ENCODE measurements around the gene MED26. TPM values are rescaled to one million over a fixed set of nuclear protein-coding genes. Genes with fewer than 3 reads are reported as not detected.
A peak's percentile ranks its signal among the peaks of the same experiment; 100 is the strongest.

Gene MED26
- total and polyA plus RNA-seq, 9 of the 15 experiments (the other 6 are each of a cell fraction or from before 2014, with no cell fraction given) = 0.71 to 15.1 (median 6.2) TPM

DNA sequence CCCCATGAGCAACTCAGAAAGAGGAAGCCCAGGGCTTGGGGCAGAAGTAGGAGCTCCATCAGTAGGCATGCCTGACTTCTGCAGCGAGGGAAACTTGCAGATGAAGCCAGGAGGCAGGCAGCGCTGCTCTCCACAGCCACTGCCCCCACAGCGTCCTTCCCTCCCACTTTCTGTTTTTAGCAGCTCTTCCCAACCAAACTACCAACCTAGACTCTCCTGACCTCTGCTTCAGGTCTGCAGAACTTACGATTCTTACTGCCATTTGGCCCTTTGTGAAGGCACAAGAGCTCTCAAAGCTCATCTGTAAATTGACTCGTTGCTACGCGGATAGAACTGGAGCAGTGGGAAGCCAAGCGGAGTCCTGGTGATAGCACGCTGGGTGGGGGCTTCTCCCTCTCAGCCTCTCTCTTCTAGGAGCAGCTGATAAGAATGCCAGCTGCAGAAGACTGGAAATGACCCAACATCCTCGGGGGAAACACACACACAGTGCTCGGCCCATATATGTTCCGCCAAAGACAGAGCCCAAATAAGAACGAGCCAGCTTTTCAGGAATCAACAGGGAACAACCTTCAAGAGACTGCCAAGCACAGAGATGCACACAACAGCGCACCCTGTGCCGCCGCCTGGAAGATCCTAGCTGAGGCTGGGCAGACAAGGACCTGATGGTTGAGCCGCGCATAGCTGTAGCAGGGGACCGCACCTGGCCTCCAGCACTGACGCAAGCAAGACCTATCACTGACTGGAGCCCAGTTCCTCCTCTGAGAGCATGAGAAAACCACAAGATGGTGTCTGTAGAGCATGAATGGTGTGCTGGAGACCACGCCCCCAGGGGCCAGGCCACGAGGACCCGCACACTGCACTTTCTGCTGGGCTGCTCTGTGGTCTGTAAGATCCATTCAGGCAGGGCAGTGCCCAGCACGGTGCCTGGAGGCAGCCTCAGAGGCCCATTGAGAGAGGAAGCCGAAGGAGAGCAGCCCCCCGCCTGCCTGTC, 39.9 kb downstream of the MED26 start (continued):
- TF ChIP-seq CEBPG (CRISPR knock-in tag; IDR thresholded peaks at IDR 0.05) (peak; percentile 67), CEBPG (tag; conservative IDR thresholded peaks at IDR 0.05 in 1 of 2, IDR thresholded peaks at IDR 0.05 in 1 of 2) (no peak)

DNA sequence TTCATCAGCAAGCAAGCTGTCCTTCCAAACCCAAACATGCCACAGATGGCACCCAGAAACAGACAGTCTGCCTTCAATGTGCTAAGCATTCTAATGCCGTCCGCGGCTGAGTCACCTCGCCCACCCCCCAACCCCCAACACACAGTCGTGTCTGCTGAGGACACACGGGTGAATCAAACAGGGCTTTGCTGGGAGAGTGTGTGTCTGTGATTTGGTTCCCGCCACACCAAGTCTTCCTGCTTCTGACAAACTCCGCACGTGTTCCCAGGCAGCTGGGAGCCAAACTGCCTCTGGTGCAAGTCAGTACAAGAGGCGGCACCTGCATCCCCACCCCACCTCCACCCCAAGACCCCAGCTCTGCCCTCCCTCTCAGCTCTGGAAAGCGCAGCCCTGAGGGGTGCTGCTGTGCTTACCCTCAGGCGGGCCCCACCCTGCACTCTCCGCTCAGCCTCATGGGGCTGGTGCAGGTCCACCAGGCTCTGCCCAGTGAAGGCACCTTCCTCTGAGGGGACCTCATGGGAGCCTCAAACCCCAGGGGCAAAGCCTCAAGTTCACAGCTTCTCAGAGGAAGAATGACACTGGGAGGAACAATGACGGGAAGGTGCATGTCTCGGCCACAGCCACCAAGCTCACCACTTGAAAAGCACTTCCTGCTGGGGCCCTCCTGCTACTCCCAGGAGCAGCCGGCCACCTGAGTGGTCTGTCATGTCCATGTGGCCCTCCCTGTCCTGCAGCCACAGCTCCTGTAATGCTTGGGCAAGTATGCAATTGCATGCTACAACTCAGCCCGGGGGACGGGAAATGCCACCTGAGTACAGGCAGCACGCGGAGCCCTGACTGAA, 40.8 kb downstream of the MED26 start:
- in situ Hi-C loops (cut with MboI) = no loop called here
- Histone ChIP-seq H3K4me3 (no peak overlapping the region), H4K20me1 (replicated peaks; ENCODE audit: control insufficient read depth, insufficient read depth, low read length) (peaks cover 45% of the 10 kb centered on the region), H2AFZ (ENCODE audit: low read depth, low read length) (no peak overlapping the region), H3K27ac (ENCODE audit: extremely low read depth, low read depth, low read length) (no peak overlapping the region), H3K4me2 (ENCODE audit: insufficient read depth, low read length) (peak overlapping the region; percentile 77), H3K27me3 (ENCODE audit: control insufficient read depth in 2 of 2, insufficient read depth in 2 of 2, low read length in 2 of 2) (no peaks in the 10 kb centered on the region), H3K79me2 (ENCODE audit: control insufficient read depth, insufficient read depth, low read length) (peaks cover 96% of the 10 kb centered on the region), H3K9me3 (replicated peaks; ENCODE audit: control insufficient read depth, insufficient read depth, low read depth, low read length) (no peaks in the 10 kb centered on the region), H3K9me1 (ENCODE audit: control insufficient read depth, insufficient read depth, low read length) (no peaks in the 10 kb centered on the region), H3K4me1 (replicated peaks in 1 of 2; ENCODE audit: control insufficient read depth in 2 of 2, insufficient read depth in 2 of 2, low read length in 2 of 2) (peaks cover 65 to 77% of the 10 kb centered on the region in 2 experiments), H3K9ac (ENCODE audit: insufficient read depth in 1 of 2, low read depth in 2 of 2, low read length in 2 of 2) (peak overlapping the region in 1 of 2 experiments; percentile 75; a peak in 2 of 4 replicates), H3K36me3 (ENCODE audit: control insufficient read depth, insufficient read depth, low read length) (peaks cover 13% of the 10 kb centered on the region; the same call in 1 of the 3 replicates)
- intact Hi-C loops (cut with micrococcal nuclease) = no loop called here
- ATAC-seq (no peak), FAIRE-seq (peak; percentile 55), DNase-seq (ENCODE audit: extremely low read depth in 1 of 4, low spot score in 3 of 4) (no peak)
- WGBS (ENCODE audit: insufficient coverage, low coverage, missing lambda C conversion rate) = 54% methylated on average over 20 of the region's 20 CpGs
- CTCF ChIA-PET (ENCODE audit: low intra/inter-chr PET ratio) = no interaction called here
- TF ChIP-seq NFXL1 (CRISPR knock-in tag; IDR thresholded peaks at IDR 0.05) (no peak), KDM1A (IDR thresholded peaks at IDR 0.05) (peak in 1 of 2 experiments; percentile 25; a peak in 1 of 4 replicates)
- no TSS peak for BruUV-seq (replicated peaks)
- POLR2A ChIA-PET = interaction anchor here (0.6 to 1.9 kb wide), 5 partner anchors 11 to 1084 kb away, joined by 3 to 8 read pairs (median 3); no protein-coding TSS in a partner anchor

Measured in K562 (cell line).